NOMO-1 treated with DMSO at 0.1 percent for 48 hours (cell line): ENCODE results near the gene PDPK1.
"Not testable (repeated sequence)": the region's sequence is repeated elsewhere in the genome, so short reads cannot be mapped to it uniquely, and the experiment has no call there.

Experiments
- DNase-seq: peaks from one replicate; lab custom pipeline; 2025; ENCODE audit not compliant: unreplicated experiment; lab: John Stamatoyannopoulos, UW

Gene PDPK1

DNA sequence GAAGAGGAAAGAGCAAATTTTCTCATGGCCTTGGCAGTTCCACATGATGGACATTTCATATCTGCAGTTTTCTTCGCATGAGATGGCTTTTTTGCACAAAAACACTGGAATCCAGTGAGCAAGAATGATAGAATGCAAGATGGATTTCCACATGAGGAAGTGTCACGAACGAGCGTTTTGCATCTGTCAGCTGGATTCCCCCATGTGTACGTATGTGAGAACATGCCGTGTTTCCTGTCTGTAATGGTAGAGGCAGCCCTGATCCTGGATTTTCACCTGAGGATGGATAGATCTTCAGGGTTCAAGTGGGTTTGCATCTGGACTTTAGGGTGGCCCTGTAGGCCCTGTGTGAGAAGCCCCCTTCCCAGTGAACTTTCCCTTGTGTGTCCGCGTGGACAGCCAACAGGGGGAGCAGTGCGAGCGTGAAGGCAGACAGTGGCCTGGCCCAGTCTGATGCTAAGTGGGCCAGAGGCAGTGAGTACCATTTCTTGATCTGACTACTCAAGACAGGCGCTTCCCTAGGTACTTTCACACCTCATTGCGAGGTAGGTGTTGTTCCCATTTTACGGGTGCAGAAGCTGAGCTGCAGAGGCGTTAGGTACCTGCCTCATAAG is 2.1 kb downstream of the PDPK1 start:
- peak; percentile 2 for DNase-seq

DNA sequence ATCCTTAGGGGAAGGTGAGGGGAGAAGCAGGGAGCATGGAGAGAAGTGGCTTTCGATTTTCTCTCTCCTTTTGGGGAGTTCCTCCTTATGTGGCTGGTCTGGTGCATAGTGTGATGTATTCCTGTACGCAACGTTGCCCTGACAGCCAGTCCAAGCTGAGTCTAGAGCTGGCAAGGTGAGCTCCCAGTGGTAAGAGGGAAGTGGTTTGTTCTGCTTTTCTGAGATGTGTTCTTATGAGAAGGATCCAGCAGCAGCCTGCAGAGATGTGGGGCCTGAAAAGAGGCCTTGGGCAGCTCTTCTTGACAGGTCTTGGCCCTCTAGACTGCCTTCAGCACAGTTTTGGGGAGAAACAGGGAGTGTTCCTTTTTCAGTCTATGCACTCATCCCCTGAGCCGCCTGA is 3.1 kb downstream of the PDPK1 start:
- DNase-seq: peak; percentile 71

DNA sequence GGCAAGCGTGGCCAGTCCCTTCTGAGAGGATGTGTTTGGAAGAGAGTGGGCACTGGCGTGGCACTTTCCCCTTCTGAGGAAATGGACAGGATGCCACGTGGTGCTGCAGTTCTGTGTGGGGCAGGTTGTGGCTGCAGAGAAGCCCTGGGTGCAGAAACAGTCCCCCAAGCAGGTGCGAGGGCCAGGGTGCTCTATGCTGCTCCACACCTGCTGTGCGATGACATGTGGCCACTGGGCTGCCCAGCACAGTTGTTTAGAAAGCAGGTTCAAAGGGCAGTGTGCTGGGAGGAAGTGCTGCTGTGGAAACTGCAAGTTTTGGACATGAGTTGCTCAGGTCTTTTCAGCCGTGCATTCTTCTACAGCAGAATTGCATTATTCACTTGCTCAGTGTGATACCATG is 3.6 kb downstream of the PDPK1 start:
- not testable (repeated sequence) for DNase-seq

DNA sequence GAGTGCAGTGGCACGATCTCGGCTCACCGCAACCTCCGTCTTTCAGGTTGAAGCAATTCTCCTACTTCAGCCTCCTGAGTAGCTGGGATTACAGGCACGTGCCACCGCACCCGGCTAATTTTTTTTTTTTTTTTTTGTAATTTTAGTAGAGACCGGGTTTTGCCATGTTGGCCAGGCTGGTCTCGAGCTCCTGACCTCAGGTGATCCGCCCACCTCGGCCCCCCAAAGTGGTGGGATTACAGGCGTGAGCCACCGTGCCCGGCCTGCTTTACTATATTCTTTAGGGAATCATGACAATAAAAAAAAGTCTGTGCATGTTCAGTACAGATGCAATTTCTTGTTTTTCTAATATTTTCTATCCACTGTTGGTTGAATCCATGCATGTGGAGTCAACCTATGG is 6.0 kb downstream of the PDPK1 start:
- not testable (repeated sequence) for DNase-seq

DNA sequence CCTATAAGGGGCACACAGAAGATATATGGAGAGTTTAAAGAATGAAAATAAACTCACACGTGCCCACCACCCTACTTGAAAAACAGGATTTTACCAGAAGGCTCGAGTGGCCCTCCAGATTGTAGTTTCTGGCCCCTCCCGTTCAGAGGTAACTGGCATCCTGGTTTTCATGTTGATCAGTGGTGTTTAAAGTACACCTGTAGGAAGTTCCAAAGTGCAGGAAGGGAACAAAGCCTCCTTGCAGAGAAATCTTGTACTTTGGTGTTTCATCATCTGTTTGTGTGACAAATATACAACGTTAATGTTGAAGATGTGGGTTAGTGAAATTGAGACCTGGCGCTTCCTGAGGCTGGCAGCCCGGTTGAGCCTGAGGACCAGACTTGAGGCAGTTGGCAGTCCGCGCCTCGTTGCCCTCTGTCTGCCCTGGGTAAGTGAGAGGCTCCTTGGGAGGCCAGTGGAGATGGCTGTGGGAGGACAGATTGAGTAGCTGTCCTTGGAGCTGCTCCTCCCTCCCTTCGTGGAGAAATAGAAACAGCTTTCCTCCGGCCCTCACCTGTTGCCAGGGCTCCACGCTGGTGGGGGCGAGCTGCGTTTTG is 12.6 kb downstream of the PDPK1 start:
- DNase-seq: not testable (repeated sequence)

DNA sequence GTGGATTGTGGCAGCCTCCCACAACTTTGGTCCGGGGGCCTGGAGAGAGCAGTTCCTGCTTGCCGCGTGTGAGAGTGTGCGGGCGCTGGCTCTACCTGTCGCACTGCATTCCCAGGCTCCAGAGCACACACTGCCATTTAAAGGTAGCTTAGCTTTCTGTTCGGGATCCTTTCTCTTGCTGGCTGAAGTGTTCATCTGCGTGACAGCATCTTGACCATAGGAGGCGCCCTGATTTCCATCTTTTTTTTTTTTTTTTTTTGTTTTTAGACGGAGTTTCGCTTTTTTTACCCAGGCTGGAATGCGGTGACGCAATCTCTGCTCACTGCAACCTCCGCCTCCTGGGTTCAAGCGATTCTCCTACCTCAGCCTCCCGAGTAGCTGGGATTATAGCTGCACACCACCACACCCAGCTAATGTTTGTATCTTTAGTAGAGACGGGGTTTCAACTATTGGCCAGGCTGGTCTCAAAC is 13.6 kb downstream of the PDPK1 start:
- not testable (repeated sequence) for DNase-seq

DNA sequence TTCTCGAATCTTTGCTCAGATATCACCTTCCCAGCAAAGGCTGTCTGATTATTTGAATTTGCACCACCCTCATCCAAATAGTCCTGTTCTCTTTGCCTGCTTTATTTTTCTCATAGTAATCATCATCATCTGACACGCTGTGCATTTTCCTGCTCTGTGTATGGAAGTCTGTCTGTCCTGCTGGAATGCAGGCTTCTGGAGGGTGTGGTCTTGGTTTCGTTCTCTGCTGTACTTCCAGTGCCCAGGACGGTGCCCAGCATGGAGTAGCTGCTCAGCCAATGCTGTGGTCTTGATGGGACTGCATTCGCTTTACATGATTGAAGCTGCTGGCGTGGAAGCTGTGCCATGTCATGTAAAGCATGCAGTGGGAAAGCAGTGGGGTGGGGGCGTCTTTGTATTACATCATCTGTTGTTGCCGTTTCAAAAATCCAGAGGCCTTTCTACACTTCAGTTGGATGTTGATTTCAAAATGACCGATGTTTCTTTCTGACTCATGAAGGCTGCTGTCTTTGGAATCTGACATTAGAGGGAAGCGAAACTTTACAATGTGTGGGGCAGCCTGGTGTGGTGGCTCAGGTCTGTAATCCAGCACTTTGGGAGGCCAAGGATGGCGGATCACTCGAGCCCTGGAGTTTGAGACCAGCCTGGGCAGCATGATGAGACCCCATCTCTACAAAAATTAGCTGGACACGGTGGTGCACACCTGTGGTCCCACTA is 17.0 kb downstream of the PDPK1 start:
- DNase-seq: not testable (repeated sequence)

DNA sequence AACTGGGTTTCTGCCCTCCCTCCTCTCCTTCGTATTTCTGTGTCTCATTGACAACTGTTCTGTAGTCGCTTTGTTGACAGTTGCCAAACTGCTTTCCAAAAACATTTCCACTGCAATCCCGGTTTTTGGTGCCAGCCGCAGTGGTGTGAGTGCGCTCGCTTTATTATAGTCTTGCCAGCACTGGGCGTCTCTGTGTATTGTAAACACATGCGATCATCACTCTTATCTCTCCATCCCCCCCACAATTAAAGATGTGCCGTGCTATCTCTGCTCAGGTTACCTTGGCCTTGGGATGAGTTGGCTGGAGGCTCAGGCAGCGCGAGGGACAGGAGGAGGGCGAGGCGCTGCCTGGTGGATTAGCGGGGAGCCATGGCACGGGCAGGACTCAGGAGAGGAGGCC is 19.3 kb downstream of the PDPK1 start:
- not testable (repeated sequence) for DNase-seq

DNA sequence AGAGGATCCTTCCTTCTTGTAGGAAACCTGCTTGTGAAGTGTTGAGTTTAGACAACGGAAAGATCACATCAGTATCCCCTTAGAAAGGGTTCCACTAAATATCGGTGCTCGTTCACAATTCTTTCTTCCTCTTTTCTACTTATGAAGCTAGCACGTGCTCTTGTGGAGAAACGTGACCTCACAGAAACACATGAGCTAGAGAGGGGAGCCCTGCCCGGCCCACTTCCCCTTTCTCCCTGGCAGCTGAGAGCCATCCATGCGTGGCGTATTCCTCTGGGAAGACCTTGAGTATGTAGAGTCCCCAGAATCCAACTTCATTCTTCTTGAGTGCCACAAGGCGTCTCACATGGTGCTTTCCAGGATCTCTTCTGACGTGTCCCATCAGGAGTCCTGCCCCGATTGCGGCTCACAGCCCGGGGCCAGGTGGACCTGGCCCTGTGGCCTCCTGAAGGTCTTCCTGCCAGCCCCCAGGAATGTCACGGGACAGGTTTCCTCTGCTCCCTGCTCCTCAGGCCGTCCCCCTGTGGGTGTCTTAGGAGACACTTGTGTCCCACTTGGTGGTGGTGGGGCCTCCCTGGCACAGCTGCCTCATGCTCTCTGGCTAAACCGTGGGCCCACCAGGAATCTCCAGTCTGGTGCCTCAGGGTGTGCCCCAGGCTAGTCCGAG is 22.4 kb downstream of the PDPK1 start:
- not testable (repeated sequence) for DNase-seq

DNA sequence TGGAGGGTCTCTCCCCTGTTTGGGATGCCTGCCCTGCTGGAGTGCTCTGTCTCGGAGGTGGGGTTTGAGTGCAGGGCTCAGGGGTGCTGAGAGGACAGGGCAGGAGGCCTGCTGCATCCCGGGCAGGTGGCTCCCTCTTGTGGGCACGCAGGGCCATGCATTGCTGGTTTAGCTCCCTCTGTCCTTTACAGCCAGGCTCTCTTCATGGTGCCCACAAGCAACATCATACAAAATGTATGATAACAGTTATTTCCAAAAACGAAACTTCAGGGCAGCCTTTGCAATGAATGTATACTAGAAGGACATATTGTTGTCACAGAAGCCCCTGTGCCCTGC is 22.9 kb downstream of the PDPK1 start:
- not testable (repeated sequence) for DNase-seq

DNA sequence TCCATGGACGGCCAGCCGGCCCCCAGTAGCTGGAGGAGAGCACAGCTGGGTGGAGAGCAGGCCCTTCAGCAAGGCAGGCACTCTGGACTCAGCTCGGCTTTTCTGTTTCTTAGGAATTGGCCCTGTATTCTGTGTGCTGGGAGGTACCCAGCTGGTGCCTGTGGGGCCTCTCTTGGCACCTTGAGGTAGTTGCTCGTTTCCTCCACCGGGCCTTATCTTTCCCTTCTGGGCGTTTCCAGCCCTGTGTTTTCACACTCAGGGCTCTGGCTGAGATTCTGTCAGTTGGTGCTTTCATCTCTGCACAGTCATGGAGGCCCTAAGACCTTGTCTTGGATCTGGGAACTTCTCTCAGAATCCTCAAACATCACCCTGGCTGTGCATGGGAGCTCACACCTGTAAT is 29.7 kb downstream of the PDPK1 start:
- not testable (repeated sequence) for DNase-seq

DNA sequence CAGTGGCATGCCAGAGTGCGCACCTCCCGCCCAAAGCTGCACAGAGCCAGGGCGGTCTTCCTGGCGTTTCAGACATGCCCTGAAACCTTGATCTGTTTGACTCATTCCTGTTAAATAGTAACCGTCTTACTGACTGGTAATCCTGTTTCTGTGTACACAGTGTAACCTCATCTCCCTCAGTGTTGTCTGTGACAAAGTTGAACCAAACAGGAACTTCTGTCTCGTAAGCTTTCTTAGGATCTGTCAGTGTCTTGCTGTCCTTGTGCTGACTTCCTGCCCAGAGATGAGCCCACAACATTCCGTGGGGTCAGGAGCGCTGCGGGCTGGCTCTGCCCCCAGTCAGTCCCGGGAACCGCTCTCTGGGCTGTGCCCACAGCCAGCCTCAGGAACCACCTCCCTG is 30.8 kb downstream of the PDPK1 start:
- DNase-seq: not testable (repeated sequence)

DNA sequence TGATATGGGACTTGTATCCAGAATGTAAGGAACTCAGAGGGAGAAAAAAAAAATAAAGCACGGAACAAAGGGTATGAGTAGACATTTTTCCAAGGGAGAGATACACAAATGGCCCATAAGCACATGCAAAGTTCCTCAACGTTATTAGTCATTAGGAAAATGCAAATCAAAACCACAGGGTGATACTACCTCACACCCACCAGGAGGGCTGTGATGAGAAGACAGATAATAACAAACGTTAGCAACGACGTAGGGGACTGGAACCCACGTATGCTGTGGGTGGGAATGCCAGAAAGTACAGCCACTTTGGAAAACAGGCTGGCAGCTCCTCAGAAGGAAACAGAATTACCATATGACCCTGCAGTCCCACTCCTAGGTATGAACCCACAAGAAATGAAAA is 34.9 kb downstream of the PDPK1 start:
- not testable (repeated sequence) for DNase-seq

DNA sequence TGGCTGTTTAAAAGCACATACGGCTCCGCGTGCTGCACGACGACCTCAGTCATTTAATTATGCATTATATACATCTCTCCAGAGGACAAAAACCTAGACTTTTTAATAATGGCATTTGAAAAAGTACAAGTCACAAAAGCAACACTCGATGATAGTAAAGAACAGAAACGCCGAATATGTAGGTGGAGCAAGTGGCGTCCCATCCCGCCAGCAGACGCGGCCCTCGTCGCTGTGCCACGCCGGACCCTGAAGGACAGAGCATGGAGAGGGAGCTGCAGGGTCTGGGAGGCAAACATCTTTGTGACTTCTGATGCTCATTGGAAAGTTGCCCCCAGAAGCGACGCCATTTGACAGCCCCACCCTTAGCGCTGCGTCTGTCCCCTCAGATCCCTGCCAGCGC is 38.0 kb downstream of the PDPK1 start:
- not testable (repeated sequence) for DNase-seq

DNA sequence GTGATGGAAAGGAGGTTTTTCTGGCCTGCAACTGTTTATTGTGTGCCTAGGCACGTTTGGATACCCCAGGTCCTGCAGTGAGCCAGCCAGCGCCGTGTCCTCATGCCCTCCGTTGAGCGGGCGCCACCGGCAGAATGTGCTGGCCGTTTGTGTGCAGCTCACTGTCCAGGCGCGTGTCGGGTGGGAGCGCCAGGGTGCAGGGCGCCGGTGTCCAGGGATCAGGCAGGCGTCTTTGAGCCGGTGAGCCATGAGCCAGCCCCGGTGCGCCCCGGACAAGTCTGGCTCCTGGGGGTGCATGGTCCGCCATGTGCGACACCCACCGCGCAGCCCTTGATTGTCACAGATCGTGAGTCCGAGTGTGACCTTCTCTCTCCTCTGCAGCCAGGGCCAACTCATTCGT is 39.2 kb downstream of the PDPK1 start:
- not testable (repeated sequence) for DNase-seq

DNA sequence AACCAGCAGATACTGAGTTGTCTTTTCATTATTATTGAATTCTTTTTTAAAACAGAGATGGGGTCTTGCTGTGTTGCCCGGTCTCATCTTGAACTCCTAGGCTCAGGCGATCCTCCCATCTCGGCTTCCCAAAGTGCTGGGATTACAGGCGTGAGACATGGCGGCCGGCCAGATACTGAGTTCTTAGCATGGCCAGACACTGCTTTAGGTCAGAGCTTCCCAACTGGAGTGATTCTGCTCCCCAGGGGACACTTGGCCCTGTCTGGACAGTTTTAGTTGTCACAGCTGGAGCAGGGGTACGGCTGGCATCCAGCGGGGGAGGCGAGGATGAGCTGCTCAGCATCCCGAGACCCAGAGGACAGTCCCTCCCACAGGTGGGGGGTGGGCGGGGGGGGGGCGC is 41.1 kb downstream of the PDPK1 start:
- not testable (repeated sequence) for DNase-seq

DNA sequence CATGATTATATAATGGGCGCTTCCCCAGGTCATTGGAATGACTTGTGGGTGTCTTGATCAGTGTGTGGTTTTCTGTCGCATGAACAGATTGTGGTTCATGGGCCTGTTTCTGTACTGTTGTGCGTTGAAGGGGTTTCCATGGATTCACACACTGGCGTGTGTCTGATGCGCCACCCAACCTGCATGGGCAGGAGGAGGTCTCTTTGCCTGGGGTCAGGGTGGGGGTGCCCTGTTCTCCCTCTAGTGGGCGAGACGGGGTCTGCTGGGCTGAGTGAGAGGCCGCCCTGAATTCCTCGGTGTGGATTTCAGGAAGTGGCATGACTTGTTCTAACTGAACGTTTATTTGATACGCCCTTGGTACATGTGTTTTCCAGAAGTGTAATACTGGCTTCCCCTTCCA is 42.3 kb downstream of the PDPK1 start:
- peak; percentile 0 for DNase-seq

DNA sequence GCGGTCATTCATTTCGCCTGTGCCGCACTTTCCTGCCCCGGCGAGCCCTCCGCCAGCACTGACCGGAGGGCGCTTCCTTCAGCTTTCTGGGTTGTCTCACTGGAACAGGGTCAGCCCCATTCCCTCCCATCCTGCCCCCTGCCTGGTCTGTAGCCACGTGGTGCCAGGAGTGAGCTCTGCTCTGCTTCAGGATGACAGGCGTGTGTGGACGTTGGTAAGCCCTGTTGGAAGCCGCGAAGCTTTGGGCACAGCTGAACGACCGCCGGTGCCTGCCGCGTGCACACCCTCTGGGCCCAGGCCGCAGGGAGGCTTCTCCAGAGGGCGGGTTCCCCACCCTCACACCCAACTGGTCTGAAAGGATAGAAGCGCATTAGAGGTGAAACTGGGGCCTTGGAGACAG is 43.0 kb downstream of the PDPK1 start:
- not testable (repeated sequence) for DNase-seq

DNA sequence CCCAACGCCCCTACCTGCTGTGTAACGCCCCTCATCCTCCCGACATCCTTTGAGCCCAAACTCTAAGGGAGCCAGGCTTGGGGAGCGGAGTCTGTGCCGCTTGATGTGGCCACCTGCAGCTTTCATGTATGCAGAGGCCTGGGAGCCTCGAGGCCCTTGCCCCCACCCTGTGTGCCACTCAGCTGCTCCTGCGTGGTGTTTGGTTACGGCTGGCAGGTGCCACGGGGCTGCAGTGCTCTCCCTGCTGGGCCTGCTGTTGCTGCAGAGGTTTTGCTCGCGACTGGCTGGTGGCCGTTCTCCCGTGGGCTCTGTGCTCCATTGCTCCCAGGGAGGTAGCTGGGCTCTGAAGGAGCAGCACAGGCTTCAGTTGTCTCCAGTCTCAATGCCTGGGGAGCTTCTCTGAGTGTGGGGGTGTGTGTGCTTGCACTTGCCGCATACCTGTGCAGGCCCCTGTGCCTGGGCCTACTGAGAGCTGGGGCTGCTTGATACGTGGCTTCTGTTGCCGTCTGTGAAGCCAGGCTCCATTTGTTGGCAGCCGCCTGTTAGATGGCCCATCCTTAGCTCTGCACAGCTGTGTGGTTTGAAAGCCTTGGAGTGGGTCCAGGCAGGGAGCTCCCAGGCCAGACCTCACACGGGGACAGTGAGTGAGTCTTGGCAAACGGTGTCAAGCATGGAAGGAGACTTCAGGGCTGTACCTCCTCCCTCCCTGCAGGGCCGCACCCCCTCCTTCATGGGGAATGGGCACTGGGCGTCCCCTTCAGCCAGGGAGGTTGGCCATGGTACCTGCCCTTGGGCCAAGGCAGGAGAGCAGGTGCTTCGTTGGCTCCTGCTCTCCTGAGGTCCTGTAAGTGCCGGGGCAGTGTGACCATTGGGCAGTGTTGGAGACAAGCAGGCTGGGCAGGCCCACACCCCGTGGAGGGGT is 47.2 kb downstream of the PDPK1 start:
- no peak for DNase-seq

DNA sequence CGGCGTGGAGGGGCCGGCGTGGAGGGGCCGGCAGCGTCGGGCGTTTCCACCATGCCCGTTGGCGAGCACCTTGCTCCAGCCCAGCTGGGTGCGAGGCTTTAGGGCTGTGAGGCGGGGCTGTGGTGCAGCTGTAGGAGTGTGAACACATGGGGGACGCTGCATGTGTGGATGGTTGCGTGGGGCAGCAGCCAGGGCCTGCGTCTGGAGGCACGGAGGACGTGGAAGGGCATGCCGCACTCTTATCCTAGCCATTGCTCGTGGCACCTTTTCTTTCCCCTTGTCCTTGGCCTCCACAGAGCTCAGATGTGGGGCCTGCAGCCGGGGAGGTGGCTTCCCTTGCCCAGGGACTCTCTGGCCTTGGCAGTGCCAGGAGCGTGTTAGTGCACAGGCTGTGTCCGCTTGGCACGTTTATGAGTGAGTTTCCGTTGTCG is 47.8 kb downstream of the PDPK1 start:
- no peak for DNase-seq

DNA sequence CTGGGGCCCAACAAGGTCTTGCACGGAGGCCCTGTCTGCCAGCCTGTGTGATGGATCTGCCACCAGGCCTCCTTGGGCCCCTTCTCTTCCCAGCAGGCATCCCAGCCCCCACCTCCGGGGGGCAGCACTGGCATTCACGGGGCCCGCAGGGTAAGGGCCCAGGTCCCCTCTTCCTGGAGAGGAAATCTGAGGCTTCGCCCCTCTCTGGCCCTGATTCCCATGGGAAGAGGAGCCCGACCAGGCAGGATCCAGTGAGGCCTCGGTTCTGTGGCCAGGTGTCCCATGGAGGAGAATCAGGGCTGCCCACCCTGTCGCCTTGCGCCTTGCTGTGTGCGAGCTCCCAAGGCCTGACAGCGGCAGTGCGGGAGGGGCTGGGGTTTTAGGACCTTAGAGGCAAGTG is 48.4 kb downstream of the PDPK1 start:
- DNase-seq: no peak
